Uterus (tissue), 2 donors: ENCODE measurements around the gene STAT6.

Experiments
- POLR2A ChIP-seq, 2 donors: fragments of 450-650 bp; IDR thresholded peaks; one replicate each; pipeline ENCODE4 v1.6.1; 2016; ENCODE audit warnings: antibody characterized with exemption in 2 of 2, mild to moderate bottlenecking in 1 of 2, moderate library complexity in 1 of 2
- TF ChIP-seq, protein P1 (sequence below), 4 experiments: fragments of 200-600 bp in 2 of 4; fragments of 450-650 bp in 2 of 4; sonication (generic) in 2 of 4; IDR thresholded peaks; one replicate each; pipeline ENCODE4 v1.5.1; 2016 to 2019; ENCODE audit warnings: antibody characterized with exemption in 4 of 4, mild to moderate bottlenecking in 2 of 4, moderate library complexity in 1 of 4

GRCh38 chr12:57072661-57073060 is 38.5 kb downstream of the STAT6 start:
- no peak for TF ChIP-seq POLR2A (IDR thresholded peaks at IDR 0.05)
- TF ChIP-seq, protein P1, sequence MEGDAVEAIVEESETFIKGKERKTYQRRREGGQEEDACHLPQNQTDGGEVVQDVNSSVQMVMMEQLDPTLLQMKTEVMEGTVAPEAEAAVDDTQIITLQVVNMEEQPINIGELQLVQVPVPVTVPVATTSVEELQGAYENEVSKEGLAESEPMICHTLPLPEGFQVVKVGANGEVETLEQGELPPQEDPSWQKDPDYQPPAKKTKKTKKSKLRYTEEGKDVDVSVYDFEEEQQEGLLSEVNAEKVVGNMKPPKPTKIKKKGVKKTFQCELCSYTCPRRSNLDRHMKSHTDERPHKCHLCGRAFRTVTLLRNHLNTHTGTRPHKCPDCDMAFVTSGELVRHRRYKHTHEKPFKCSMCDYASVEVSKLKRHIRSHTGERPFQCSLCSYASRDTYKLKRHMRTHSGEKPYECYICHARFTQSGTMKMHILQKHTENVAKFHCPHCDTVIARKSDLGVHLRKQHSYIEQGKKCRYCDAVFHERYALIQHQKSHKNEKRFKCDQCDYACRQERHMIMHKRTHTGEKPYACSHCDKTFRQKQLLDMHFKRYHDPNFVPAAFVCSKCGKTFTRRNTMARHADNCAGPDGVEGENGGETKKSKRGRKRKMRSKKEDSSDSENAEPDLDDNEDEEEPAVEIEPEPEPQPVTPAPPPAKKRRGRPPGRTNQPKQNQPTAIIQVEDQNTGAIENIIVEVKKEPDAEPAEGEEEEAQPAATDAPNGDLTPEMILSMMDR (IDR thresholded peaks at IDR 0.05), result no peak
